GM08714 (cell line): ENCODE results near the gene CTU1.

Experiments
- H3K4me3 ChIP-seq: fragments of 200-500 bp; sonication (Bioruptor generic); 2 replicates; pipeline ENCODE4 v1.5.1; 2014; ENCODE audit warnings: mild to moderate bottlenecking, low read length, inconsistent platforms
- ZNF274 ChIP-seq: IDR thresholded peaks from 2 replicates; pipeline ENCODE4 v1.6.1; 2012; ENCODE audit warnings: mild to moderate bottlenecking, low read depth, low read length

Gene CTU1

DNA sequence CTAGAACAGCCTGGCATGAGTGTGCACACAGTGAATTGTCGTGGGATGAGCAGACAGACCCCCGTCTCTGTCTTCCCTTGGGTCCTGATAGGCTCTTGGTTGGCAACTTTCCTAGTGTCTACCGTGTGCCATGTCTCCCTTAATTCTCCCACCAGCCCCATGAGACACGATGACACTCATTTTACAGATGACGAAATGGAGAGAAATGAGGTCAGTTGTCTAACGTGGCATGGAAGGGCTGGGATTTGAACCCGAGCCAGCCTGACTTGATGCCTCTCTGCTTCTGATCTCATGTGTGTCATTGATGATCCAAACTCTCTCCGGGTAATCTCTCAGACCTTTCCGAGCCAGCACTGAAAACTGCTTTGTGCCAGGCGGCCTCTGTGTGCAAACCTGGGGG is 17.1 kb downstream of the CTU1 start:
- no peak overlapping the region for H3K4me3 ChIP-seq
- no peak for TF ChIP-seq ZNF274

- no peak overlapping the region for H3K4me3 ChIP-seq
- no peak for TF ChIP-seq ZNF274
Observed at GRCh38 chr19:51090471-51090870, 17.7 kb downstream of the CTU1 start.

GRCh38 chr19:51089786-51090185 is 18.4 kb downstream of the CTU1 start:
- no peak overlapping the region for H3K4me3 ChIP-seq
- TF ChIP-seq ZNF274, result no peak

DNA sequence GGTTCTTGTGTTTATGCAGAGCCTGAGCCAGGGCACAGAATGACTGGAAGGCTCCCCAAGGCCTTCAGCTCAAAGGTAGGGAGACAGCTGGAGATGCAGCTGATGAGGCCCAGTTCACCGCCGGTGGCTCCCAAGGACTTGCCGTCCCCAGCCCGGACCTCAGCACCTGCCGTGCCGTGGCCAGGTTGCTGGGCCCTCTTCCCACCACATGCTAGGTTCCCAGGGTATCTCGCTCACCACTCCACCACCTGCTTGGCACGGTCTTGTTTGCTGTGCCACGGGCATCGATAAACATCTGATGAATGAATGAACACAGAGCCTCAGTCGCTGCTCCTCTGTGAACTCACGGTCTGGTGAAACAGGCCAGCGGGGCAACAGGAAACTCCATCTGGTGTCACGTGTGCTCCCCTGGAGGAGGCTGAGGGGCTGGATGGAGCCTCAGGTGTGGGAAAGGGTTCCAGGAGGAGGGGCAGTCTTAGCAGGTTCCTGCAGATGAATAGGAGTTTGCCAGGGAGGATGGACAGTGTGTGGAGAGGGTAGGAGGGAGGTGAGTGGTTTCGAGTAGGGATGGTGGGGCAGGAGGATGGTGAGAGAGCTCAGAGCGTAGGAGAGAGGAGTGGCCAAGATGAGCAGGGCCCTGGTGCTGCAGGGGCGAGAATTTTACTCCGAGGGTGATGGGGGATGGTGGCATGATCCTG is 21.9 kb downstream of the CTU1 start:
- no peak overlapping the region for H3K4me3 ChIP-seq
- TF ChIP-seq ZNF274, result no peak

DNA sequence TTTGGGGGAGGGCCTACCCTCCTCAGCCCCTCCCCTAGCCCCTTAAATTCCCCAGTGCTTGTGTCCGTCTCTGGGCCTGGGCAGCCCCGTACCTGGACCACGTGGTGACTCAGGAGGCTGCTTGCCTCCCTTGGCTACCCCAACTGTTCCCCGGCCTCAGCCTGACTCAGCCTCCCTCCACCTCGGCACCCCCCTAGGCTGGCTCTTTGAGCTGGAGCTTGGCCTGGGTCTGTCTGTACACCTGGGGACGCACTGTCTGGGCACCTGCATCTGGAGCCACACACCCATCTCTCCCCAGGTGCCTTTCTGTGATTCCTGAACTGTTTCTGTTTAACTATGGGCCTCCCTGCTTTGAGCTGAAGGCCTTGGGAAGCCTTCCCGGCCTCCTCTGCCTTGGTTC is 23.7 kb downstream of the CTU1 start:
- H3K4me3 ChIP-seq, result no peak overlapping the region
- no peak for TF ChIP-seq ZNF274

DNA sequence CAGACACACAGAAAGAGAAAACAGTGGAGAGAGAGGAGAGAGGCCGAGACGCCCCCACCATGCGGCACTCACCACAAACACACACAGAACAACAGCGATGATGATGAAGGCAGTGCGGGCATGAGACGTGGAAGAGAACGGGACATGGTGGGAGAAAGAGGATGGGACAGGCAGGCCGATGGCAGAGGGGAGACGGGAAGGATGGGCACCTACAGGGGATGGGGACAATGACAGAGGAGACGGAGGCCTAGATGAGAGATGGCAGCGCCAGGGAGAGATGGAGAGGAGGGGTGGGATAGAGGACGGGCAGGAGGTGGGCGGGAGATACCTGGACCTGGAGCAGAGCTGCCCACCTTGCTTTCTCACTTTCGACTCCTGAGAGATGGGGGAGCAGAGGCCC is 24.4 kb downstream of the CTU1 start:
- no peak overlapping the region for H3K4me3 ChIP-seq
- TF ChIP-seq ZNF274, result no peak

DNA sequence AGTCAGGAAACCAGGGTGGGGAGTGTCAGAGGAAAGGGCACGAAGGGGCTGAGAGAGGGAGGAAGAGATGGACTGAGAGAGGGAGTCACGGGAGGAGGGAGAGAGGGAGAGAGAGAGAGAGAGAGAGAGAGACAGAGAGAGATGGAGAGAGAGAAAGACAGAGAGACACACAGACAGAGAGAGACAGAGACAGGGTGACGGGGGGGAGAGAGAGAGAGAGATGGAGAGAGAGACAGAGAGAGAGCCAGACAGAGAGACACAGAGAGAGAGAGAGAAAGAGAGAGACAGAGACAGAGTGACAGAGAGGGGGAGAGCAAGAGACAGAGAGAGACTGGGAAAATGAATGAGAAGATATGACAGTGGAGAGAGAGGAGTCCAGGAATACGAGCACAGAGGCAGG is 25.0 kb downstream of the CTU1 start:
- H3K4me3 ChIP-seq, result no peak overlapping the region
- TF ChIP-seq ZNF274, result no peak

GRCh38 chr19:51082611-51083010 is 25.6 kb downstream of the CTU1 start, which contains the start of gene KLK14:
KLK14 (minus strand) TSS chr19:51082887; CDS start chr19:51082614, 273 bp downstream.
- no peak for TF ChIP-seq ZNF274
- H3K4me3 ChIP-seq, result no peak within 1 kb of the TSS

GRCh38 chr19:51081476-51081875 is 26.7 kb downstream of the CTU1 start:
- no peak for TF ChIP-seq ZNF274
- no peak overlapping the region for H3K4me3 ChIP-seq

GRCh38 chr19:51079481-51080110 is 28.6 kb downstream of the CTU1 start:
- no peak overlapping the region for H3K4me3 ChIP-seq

DNA sequence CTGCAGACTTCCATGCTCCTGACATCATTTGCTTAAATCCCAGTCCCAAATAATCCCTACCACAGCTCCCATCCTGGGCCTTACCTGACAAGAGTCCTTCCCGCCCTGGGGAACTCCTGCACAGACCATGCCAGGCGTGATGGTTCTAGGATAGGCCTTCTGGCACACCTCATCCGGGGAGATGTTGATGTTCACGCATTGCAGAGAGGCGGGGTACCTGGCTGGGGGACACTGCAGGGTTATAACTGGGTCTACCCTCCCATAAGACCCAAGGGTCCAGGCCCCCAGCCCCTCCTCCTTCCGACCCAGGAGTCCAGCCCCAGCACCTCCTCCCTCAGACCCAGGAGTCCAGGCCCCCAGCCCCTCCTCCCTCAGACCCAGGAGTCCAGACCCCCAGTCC is 29.5 kb downstream of the CTU1 start:
- TF ChIP-seq ZNF274, result no peak
- no peak overlapping the region for H3K4me3 ChIP-seq

More at GRCh38 chr19:51079481-51080110, 28.6 kb downstream of the CTU1 start:
- no peak for TF ChIP-seq ZNF274

DNA sequence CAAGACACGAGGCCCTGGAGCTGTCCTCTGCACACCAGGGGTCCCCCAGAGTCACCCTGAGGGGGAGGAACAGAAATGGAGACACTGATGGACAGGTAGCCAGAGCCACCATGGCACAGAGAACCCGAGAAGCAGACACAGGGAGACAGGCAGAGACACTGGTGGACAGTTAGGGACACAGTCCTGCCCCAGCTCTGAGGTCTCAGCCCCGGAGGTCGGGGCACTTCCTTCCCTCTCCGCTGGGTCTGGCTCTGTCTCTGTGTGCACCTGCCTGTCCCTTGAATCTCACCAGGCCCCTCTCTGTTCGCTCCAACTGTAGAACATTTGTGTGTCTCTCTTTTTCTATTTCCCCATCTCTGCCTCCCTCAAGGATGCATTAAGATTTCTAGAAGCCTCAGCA is 30.1 kb downstream of the CTU1 start:
- no peak overlapping the region for H3K4me3 ChIP-seq
- no peak for TF ChIP-seq ZNF274

DNA sequence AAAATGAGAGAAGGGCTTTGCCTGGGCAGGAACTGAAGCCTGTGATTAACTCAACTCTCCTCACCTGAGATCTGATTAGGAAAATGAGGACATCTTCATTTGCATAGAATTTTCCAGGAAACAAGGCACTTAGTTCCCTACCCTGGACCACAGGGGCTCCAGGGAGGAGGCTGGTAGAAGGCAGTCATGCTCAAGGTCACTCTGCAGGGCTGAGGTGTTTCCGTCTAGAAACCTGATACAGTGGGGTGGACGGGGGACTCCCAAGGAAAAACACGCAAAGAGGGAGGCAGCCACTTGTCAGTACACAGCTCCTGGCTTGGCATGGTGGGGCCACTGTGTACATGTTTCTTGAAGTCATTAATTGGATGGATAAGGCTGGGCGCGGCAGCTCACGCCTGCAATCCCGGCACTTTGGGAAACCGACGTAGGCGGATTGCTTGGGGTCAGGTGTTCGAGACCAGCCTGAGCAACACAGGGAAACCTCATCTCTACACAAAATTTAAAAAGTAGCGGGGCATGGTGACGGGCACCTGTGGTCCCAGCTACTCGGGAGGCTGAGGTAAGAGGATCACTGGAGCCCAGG is 31.5 kb downstream of the CTU1 start:
- H3K4me3 ChIP-seq, result no peak overlapping the region
- TF ChIP-seq ZNF274, result no peak

- no peak overlapping the region for H3K4me3 ChIP-seq
- TF ChIP-seq ZNF274, result no peak
Observed at GRCh38 chr19:51075998-51076397, 32.2 kb downstream of the CTU1 start.

DNA sequence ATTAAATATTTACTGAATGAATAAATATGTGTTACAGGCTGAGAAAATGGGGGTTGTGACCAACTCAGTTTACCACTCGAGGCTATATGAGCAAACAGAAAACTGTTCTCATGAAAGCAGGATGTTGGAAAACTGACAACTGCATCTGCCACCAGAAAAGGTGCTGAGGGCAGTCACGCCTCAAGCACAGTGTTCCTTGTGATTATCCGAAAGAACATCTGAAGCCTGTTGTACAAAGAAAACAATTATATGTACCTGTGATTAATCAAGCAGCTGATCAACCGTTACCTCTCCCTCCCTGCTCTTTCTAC is 37.2 kb downstream of the CTU1 start:
- H3K4me3 ChIP-seq, result no peak overlapping the region
- no peak for TF ChIP-seq ZNF274

DNA sequence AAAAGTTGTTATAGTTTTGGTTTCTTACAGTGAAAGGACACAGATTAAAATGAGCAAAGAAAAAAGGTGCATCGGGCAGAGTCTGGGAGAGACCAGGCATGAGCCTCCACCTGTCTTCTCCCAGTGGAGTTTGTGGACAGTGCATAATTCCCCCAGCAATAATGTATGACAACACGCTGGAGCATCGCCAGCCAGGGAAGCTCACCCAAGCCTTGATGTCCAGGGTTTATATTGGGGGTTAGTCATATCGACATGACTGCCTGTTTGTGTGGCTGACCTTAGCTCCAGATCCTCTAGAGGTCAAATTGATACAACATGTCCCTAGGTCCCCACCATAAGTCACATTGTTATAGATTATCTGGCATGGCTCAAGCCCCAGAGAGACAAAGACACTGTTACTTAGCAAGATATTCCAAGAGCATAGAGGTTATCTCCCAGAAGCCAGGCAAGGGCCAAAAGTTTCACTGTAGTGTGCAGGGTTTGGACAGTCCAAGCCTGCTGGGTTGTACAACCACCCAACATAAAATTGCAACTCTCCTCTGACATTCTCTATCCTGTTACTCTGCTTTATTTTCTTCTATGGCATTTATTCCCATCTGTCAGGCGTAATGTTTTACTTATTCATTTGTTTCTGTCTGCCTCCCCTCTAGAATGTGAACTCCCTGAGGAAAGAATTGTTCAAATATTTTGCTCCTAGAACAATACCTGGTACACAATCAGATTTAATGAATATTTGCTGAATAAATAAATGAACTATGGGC is 37.7 kb downstream of the CTU1 start:
- no peak overlapping the region for H3K4me3 ChIP-seq
- no peak for TF ChIP-seq ZNF274
